Suppressor macrophage (primary cell): Measurements from ENCODE around the gene EIF2B2.

Experiments
- DNase-seq, 4 experiments: peaks; one replicate each; pipeline ENCODE4 v3.0.0-alpha.2; 2020 to 2022
- total RNA-seq, 17 experiments: gene quantifications; one replicate each; lab custom pipeline; 2026; ENCODE audit warnings: mixed read lengths in 6 of 17, inconsistent platforms in 3 of 17; lab: John Stamatoyannopoulos, UW

The EIF2B2 gene
- total RNA-seq: 13.7 to 34.6 (median 21.1) reads per million in 17 experiments

- DNase-seq: peak; percentile 96 to 98 (median 98)
Measured at GRCh38 chr14:75002392-75003249, at the start of gene EIF2B2. TSS of gene EIF2B2 (plus strand) at chr14:75002921. CDS start at chr14:75002991, 70 bp downstream.

DNA sequence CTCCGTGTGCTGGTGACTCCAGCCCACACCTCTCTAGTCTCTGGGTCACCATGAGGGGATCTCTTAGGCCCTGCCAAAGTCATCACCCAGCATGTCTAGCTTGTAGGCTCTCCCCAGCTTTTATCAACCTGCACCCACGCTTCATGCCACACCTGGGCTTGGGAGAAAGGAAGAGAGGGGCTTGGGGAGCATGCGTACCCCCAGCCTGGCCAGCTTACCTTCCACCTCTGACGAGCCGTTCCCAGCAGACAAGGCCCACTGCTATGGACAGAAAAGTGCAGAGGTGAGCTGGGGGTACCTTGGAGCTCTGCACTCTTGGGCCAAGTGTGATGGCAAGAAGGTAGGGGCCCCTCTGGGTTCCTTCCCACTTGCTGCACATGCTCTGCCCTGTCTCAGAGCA, 49.0 kb upstream of the EIF2B2 start:
- no peak for DNase-seq

DNA sequence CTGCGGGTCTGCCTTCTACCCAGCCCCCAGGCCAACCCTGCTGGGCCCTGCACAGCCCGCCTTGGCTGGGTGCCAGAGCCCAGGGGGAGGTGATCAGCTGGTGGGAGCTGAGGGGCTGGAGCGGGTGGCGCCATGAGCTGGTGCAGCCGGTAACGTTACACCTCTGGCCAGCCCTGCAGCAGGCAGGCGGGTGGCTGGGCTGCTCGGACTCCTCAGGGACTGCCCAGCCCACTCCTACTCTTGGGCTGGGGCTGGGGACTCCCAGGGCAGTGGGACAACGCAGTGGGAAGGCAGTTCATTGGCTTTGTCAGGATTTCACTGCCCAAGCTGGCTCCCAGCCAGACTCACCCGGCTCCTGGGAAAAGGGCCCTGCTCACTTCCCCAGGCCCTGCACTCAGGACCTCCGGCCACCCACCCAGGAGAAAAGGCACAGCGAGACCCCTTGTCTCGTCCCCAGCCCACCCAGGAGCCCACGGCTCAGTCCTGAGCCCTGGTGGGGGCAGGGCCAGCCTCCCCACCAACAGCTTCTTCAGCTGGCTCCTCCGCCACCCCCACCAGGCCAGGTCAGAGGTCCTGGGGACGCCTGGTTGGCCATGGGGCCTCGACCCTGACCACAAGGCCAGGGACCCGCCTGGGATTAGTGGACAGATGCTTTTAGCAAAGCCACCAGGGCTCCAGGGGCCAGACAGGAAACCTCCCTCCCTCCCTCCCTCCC, 48.3 kb upstream of the EIF2B2 start:
- DNase-seq: no peak

- DNase-seq: no peak
Measured at GRCh38 chr14:74954947-74955228, 47.8 kb upstream of the EIF2B2 start.

GRCh38 chr14:74955229-74956026, 47.3 kb upstream of the EIF2B2 start, which contains the start of gene PGF:
TSS of gene PGF (minus strand) at chr14:74955597. CDS start at chr14:74955242, 355 bp downstream.
- peak; percentile 65 to 89 (median 74) for DNase-seq

GRCh38 chr14:74956027-74956279, 46.8 kb upstream of the EIF2B2 start:
- no peak for DNase-seq

- no peak for DNase-seq
Measured at GRCh38 chr14:74956280-74957072, 46.2 kb upstream of the EIF2B2 start.

GRCh38 chr14:74959596-74960180, 43.0 kb upstream of the EIF2B2 start:
- peak in 2 of 4 experiments; percentile 23 to 31 for DNase-seq

DNA sequence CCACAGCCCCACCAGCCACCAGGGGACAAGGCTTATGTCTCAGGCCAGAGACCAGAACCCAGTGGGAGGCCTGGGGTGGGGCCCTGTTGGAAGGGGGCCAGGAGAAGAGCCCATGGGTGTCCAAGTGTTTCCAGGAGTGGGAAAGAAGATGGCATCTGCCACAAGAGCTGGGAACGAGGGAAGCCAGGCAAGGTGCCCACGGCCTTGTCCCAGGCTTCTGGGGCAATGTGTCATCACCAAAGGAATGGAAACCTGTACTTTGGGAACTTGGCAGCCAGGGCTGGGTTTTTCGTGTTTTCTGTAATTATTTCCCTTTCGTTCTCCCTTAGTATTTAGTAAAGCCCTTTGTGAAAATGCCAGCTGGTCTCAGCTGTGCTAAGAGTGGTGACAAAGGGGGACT, 42.0 kb upstream of the EIF2B2 start:
- DNase-seq: no peak

DNA sequence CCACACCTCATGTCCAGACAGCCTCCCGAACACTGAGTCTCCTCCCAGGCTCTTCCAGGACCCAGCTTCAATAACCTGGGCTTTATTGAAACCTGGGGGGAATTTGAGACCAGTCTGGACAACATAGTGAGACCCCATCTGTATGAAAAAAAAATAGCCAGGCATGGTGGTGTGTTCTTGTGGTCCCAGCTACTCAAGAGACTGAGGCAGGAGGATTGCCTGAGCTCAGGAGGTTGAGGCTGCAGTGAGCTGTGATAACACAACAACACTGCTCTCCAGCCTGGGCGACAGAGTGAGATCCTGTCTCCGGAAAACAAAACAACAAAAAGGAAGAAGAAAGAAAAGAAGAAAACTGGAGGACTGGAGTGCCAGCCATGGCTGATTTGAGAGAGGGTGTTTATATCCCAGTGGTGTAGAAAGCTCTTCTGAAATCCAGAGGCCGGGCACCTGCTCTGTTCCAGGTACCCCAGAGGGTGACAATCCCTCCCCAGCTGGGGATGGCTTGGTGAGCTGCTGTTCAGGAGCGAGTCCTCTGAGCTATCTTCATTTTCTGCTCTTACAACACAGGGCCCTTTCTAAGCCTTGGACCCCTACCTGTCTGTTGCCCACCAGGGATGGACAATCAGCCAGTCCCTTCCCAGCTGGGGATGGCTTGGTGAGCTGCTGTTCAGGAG, 41.3 kb upstream of the EIF2B2 start:
- no peak for DNase-seq

GRCh38 chr14:74962046-74962445, 40.7 kb upstream of the EIF2B2 start:
- peak; percentile 31 to 66 (median 57) for DNase-seq

- peak; percentile 82 to 90 (median 88) for DNase-seq
Measured at GRCh38 chr14:74962493-74962892, 40.2 kb upstream of the EIF2B2 start.

DNA sequence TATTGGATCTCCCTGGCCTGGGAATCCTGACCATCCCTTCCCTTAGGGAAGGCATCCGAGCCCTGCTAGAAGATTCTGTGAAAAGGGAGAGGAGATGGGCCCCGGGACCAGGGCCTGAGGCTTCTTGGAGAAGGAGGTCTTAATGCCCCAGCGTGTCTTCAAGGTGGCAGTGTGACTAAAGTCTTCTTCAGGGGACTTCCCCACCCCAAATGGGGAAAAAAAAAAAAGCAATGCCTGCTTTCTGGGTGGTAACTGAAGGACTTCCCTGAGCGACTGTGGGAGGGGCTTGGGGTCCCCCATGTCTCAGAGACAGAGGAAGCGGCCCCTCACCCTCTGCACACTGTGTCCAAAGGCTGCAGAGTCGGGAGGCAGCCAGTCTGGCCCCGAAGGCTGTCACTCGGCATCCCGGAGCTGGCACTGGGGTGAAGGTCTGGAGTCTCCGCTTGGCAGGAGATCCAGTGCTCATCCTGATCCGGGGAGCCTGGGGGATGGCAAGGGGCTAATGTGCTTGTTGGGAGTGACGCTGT, 39.5 kb upstream of the EIF2B2 start:
- DNase-seq: peak in 1 of 4 experiments; percentile 19

DNA sequence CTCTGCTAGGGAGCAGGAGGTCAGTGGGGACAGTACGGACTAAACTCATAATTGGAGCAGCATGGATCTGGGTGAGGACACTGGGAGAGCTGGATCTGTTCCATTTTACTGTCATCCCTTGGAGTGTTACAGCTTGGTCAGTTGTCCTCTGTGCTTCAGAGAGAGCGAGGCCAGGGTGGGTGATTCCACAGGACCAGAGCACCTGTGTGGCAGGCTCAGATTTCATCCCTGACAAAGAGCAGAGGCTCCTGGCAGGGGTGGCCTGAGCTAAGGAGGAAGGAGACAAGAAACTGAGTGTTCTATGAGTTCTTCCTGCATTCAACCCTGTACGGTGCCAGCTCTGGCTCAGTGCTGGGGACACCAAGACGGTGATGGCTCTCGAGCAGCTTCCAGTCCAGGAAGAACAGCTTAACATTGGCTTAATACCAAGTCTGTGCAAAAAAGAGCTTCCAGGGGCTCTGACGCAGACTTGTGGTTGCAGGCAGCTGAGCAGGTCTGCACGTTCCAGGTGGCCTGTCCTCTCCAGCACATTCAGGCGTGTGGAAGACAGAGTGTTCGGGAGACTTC, 38.9 kb upstream of the EIF2B2 start:
- no peak for DNase-seq

GRCh38 chr14:74964787-74965485, 37.8 kb upstream of the EIF2B2 start:
- no peak for DNase-seq

DNA sequence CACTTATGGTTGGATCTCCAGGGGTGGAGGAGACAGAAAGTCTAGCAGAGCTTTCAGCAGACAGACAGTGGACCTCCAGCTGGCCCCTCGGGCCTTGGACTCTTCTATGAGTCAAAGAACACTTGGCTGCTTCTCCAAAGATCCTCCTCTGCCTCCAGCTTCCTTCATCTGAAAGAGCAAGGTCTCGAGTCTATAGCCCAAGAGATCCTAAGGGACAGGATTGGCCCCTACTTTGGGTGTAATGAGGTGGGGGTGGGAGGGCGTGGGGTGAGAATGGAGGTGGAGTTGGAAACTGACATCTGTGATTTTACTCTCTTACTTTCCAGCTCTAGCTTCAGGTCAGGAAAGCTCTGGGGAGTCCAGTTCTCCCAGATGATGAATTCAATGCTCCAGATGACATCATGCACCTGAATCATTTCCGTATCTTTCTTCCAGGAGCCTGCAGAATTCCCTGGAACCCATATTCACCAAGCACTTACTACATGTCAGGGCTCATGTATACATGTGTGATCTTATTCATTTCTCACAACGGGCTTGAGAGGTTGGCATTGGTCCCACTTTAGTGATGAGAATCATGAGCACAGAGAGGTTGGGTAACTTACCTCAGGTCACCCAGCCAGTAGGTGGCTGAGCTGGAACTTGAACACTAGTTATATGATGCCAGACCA, 37.1 kb upstream of the EIF2B2 start:
- no peak for DNase-seq

DNA sequence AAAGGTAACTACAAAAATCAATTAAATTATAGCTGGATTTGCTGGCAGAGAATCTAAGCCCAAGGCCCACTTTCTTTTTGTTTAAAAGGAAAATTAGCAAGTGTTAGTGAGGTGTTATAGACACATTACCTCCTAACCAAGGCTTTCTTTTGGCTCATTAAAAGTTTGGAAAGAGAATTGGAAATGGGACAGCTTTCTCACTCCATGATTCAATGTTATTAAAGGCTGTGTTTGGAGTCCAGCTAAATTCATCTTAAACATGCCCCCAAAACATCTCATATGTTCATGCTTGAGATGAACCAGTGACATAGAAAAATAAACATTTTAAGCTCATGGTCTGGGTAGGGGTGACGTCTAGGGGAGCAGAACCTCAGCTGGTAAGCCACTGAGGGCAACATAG, 33.9 kb upstream of the EIF2B2 start:
- DNase-seq: no peak

DNA sequence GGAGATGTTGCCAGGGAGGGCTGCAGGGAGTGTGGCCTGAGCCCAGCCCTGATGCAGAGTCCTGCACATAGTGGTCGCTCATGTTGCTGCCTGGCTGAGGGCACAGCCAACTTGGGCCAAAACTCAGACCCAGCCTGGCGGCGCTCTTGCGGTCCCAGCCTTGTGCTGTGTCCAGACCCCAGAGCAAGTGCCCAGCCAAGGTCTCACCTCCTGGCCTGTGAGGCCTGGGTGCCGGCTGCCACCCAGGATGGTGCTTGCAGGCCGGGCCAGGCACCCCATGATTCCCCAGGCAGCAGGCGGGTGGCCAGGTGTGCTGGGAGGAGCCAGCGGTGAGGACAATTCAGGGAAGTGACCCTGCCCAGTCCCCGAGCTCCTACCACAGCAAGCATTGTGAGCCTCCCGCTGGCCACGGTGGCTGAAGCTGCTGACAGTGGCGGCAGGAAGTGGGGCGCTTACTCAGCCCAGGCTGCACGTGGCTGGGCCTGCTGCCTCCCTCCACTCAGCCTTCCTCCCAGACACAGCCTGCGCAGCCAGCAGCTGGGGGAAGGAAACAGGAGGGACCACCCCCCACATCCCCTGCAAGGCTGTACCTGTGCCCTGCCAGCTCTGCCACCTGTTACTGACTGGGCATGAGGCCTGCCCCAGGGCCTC, 29.6 kb upstream of the EIF2B2 start:
- peak; percentile 77 to 90 (median 86) for DNase-seq

GRCh38 chr14:74973905-74974363, 28.8 kb upstream of the EIF2B2 start:
- no peak for DNase-seq
